ENCODE measurements around the gene TMEM40. TPM values are rescaled to one million over a fixed set of nuclear protein-coding genes. Genes with fewer than 3 reads are reported as not detected.

Gene TMEM40
- total and polyA plus RNA-seq, 2 of the 13 experiments (the other 11 are each of a cell fraction or from before 2014, with no cell fraction given), result 0.16 TPM; not detected in 1

GRCh38 chr3:12743583-12743982 lies 15.5 kb downstream of the TMEM40 start:
- no peaks in the 10 kb centered on the region for H4K20me1 ChIP-seq (ENCODE audit: insufficient read depth, low read length)
- intact Hi-C loops (cut with micrococcal nuclease; ENCODE audit: unreplicated experiment) (no loop called here), in situ Hi-C loops (cut with HindIII; ENCODE audit: extremely low pct_ligation_motif_present, low pct_unique_long_range_greater_than_20kb) (no loop called here)
- no TSS peak for BruUV-seq (replicated peaks)
- no peak for DNase-seq (ENCODE audit: low spot score)
- H3K27ac ChIP-seq (ENCODE audit: extremely low read length, insufficient read depth, low read length), result no peak overlapping the region
- no peak for FAIRE-seq
- H3K36me3 ChIP-seq (replicated peaks in 1 of 2; ENCODE audit: control insufficient read depth in 1 of 2, insufficient read depth in 2 of 2, low read length in 2 of 2), result no peaks in the 10 kb centered on the region
- H3K27me3 ChIP-seq (ENCODE audit: control insufficient read depth in 1 of 2, insufficient read depth in 2 of 2, low read length in 2 of 2), result peaks cover 1 to 15% of the 10 kb centered on the region in 2 experiments; a peak in 3 of 5 replicates
- H3K4me2 ChIP-seq (ENCODE audit: low read depth, low read length), result no peak overlapping the region
- no peak for TF ChIP-seq YY1 (IDR thresholded peaks at IDR 0.05; ENCODE audit: insufficient read depth, insufficient replicate concordance, low read depth, low read length)
- TF ChIP-seq SIN3A (IDR thresholded peaks at IDR 0.05; ENCODE audit: borderline replicate concordance, low read depth, low read length), result no peak
- no peak for TF ChIP-seq RARA (CRISPR knock-in tag; IDR thresholded peaks at IDR 0.05)
- TF ChIP-seq, protein P1, sequence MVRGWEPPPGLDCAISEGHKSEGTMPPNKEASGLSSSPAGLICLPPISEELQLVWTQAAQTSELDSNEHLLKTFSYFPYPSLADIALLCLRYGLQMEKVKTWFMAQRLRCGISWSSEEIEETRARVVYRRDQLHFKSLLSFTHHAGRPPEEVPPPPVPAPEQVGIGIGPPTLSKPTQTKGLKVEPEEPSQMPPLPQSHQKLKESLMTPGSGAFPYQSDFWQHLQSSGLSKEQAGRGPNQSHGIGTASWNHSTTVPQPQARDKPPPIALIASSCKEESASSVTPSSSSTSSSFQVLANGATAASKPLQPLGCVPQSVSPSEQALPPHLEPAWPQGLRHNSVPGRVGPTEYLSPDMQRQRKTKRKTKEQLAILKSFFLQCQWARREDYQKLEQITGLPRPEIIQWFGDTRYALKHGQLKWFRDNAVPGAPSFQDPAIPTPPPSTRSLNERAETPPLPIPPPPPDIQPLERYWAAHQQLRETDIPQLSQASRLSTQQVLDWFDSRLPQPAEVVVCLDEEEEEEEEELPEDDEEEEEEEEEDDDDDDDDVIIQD (CRISPR knock-in tag; IDR thresholded peaks at IDR 0.05; ENCODE audit: low read depth), result no peak
- TF ChIP-seq MYNN (CRISPR knock-in tag; IDR thresholded peaks at IDR 0.05; ENCODE audit: low read depth), result no peak
- TF ChIP-seq ZNF205 (CRISPR knock-in tag; IDR thresholded peaks at IDR 0.05), result no peak
- TF ChIP-seq ZNF607 (CRISPR knock-in tag; IDR thresholded peaks at IDR 0.05; ENCODE audit: borderline replicate concordance), result no peak
- no peak for TF ChIP-seq ATF7 (IDR thresholded peaks at IDR 0.05)
- no peak for TF ChIP-seq ATF7 (CRISPR knock-in tag; IDR thresholded peaks at IDR 0.05)
- TF ChIP-seq ZNF431 (CRISPR knock-in tag; IDR thresholded peaks at IDR 0.05; ENCODE audit: borderline replicate concordance, low read depth), result no peak
- TF ChIP-seq, protein P2, sequence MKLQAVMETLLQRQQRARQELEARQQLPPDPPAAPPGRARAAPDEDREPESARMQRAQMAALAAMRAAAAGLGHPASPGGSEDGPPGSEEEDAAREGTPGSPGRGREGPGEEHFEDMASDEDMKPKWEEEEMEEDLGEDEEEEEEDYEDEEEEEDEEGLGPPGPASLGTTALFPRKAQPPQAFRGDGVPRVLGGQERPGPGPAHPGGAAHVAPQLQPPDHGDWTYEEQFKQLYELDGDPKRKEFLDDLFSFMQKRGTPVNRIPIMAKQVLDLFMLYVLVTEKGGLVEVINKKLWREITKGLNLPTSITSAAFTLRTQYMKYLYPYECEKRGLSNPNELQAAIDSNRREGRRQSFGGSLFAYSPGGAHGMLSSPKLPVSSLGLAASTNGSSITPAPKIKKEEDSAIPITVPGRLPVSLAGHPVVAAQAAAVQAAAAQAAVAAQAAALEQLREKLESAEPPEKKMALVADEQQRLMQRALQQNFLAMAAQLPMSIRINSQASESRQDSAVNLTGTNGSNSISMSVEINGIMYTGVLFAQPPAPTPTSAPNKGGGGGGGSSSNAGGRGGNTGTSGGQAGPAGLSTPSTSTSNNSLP (IDR thresholded peaks at IDR 0.05; ENCODE audit: low read depth, low read length), result no peak
- no peak for TF ChIP-seq NCOR1 (IDR thresholded peaks at IDR 0.05; ENCODE audit: borderline replicate concordance, low read length)
- no peak for TF ChIP-seq PTBP1 (IDR thresholded peaks at IDR 0.05; ENCODE audit: low read depth, low read length, poor library complexity, severe bottlenecking)
- no peaks in the 10 kb centered on the region for H3K9me3 ChIP-seq (ENCODE audit: low read length)
- H3K4me3 ChIP-seq (replicated peaks in 1 of 3; ENCODE audit: insufficient read depth in 1 of 3, low read depth in 2 of 3, low read length in 3 of 3), result no peak overlapping the region
- H2AFZ ChIP-seq (ENCODE audit: low read length), result no peak overlapping the region
- no peak overlapping the region for H3K9ac ChIP-seq (ENCODE audit: insufficient read depth, low read depth, low read length)
- CTCF ChIA-PET (ENCODE audit: low intra/inter-chr PET ratio, low total read pairs), result no interaction called here
- POLR2A ChIA-PET, result no interaction called here
- H3K4me1 ChIP-seq (ENCODE audit: insufficient read depth, low read length), result no peaks in the 10 kb centered on the region
- H3K79me2 ChIP-seq (ENCODE audit: insufficient read depth, low read length), result no peaks in the 10 kb centered on the region
- 45% methylated on average over 11 of the region's 11 CpGs for WGBS (ENCODE audit: low lambda C conversion rate)
- no peak for ATAC-seq
